DMS53 treated with DMSO at 0.1 percent for 48 hours (cell line): ENCODE measurements around the gene CPNE5.
"Not testable (repeated sequence)": the region's sequence is repeated elsewhere in the genome, so short reads cannot be mapped to it uniquely, and the experiment has no call there.

Source experiments
- DNase-seq: peaks from one replicate; lab custom pipeline; 2025; ENCODE audit not compliant: unreplicated experiment; lab: John Stamatoyannopoulos, UW

The CPNE5 gene

DNA sequence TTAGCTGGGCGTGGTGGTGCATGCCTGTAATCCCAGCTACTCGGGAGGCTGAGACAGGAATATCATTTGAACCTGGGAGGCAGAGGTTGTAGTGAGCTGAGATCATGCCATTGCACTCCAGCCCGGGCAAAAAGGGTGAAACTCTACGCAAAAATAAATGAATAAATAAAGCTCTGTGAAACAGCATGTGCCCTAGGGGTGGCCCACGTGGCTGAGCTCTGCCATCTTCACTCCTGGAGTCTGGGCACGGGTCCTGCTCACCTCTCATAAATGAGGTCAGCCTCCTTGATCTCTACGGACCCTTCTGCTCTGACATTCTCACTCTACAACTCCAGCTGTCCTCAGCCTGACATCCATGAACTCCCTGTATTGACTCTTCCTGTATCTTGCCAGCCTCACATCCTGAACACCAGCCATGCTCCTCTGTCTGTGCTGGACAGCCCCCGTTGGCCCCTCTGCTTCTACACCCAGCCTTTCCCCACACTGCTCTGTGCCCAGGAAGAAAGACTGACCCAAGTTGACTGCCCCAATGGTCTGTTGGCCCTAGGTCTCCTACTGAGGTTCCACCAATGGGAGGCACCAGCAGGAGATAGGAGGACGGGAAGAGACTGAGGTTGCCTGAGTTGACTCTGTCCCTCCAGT is 21.9 kb downstream of the CPNE5 start:
- DNase-seq = no peak

DNA sequence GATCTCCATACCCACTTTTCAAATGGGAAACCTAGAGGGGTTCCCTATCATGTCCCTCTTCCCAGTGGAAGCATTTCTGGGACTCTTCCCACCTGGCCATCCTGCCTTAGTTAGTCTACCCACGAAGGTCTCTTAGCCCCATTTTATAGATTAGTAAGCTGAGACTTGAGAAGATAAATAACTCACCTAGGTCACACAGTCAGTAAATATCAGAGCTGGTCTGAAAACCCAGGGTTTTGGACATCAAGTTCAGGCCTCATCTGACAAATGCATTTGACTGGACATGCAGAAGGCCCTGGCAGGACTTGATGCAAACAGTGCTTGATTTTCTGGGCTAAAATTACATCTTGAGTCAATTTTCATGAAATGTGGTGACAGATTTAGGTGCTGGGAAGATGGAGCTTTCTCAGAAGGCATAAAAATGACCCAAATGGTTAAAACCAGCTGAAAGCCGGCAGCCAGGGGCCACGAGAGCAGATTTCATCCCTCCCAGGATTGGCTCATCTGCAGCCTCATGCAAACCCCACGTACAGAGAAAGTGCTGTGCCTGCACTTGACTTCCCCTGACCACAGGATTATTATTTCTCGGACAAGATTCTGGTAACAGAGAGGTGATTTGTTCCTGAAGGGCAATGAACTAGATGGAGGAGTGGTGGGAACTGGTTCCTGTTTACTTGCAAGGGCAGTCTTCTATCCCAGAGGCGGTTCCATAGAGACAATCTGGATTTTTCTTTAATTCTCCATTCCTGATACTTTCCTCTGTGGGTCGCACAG is 23.1 kb downstream of the CPNE5 start:
- no peak for DNase-seq

DNA sequence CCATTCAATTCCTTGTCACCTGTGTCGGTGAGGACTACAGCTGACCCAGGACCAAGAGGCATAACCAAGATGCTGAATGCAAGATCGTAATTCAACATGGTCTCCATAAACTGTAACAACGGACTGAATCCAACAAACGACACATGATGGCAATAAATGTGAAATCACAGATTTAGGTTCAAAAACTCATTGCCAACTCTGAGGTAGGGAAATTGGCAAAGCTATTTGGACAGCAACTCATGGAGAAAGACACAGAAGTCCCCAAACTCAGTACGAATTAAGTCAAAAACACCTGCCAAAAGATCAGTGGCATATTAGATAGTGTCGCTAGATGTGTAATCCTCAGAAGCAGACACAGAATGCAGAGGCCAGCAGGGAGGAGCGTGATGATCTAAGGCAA is 25.0 kb downstream of the CPNE5 start:
- no peak for DNase-seq

DNA sequence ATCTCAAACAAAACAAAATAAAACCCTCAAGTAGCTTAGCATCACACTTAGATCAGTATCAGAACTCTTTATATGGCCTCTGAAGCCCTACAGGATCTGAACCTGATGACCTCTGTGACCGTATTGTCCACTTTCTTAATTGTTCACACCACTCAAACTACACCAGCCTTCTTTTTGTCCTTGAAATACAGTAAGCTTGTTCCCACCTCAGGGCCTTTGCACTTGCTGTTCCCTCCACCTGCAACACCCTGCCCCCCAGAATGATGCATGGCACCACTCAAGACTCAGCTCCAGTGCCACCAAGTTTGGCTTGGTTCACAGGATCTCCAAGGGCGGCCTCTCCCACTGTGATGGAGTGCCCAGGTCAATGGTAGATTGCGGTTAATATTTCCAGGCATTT is 25.7 kb downstream of the CPNE5 start:
- DNase-seq = no peak

DNA sequence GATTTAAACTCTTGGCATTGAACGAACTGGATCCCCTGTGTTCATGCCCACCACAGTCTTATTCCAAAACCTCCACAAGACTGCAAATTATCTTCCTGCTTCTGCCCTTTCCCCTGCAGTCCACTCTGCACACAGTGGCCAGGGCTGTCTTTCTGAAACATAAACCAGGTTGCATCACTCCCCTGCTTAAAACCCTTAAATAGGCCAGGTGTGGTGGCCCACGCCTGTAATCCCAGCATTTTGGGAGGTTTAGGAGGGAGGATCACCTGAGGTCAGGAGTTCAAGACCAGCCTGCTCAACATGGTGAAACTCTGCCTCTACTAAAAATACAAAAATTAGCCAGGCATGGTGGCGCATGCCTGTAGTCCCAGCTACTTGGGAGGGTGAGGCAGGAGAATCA is 26.2 kb downstream of the CPNE5 start:
- DNase-seq = not testable (repeated sequence)

DNA sequence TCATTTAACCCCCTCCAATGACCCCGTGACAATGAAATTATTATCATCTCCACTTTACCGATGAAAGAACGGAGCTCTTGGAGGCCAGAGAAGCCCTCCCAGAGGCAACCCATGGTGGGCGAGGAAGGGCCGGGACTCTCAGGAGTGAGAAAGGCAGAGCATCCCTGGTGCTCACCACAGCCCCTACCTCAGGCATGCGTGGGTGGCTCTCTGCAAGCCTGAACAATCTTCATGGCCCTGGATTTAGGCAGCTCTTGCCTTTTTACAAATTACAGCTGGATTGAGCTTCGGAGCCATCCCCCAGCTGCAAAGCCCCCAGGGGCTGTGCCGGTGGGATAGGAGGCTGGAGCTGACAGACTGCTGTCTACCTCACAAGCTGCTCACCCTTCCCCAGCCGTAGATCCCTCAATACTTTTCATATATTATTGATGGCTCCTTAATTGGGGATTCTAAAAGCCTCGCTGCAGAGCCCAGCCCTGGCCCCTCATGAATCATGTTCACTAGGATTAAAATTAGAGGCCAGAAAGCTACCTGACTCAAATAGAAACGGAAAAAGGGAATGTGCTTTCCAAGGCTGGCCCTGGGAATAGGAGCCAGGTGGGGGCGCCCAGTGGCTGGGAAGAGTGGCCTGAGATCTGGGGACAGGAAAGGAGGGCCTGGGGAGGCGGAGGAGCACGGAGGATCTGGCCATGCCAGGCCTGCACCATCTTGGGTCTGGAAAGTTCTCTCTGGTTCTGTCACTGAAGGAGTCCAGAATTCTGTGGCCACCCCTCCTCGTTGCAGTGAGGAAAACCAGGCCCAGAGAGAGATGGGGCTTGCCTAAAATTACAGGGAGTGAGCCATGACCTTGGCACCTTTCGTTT is 29.1 kb downstream of the CPNE5 start:
- no peak for DNase-seq

DNA sequence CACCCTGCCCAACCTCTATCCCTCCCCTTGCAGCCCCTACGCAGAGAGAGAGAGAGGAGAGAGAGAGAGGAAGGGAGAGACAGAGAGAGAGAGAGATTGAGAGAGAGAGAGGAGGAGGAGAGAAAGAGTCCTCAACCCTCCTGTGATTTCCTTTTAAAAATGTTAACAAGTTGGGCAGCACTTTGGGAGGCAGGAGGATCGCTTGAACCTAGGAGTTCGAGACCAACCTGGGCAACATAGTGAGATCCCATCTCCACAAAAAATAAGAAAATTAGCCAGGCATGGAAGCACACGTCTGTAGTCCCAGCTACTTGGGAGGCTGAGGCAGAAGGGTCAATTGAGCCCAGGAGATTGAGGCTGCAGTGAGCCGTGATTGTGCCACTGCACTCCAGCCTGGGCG is 30.1 kb downstream of the CPNE5 start:
- DNase-seq = no peak

DNA sequence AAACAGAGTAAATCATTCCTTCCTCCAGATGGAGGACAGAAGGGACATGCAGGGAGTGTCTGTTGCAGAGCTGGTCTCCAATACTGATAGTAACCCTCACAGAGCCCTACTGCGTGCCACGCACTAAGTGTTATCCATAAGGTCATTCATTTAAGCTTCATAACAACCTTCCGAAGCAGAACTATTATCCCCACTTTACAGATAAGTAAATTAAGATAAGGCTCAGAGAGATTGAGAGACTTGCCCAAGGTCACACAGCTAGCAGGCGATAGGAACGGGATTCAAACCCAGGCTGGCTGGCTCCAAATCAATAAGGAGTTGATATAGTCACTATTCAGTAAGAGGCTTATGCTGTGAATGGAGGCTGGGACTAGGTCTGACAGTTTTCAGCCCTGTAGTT is 30.6 kb downstream of the CPNE5 start:
- no peak for DNase-seq

DNA sequence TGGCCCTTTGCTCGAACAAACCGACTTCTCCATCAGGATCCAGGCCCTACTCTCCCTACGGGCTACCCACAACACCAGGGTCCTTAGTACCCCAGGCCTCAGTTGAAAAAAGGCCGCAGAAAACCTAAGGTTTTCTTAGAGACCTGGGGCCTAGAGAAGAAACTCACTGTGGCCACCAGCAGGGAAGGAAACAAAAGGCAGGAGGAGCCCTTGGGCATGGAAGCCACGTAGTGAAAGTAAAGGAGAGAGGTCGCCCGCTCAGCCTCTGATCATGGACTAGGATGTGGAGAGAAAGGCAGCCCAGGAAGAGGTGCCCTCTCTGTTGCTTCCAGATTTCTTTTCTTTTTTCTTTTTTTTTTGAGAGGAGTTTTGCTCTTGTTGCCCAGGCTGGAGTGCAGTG is 31.5 kb downstream of the CPNE5 start:
- DNase-seq = no peak

DNA sequence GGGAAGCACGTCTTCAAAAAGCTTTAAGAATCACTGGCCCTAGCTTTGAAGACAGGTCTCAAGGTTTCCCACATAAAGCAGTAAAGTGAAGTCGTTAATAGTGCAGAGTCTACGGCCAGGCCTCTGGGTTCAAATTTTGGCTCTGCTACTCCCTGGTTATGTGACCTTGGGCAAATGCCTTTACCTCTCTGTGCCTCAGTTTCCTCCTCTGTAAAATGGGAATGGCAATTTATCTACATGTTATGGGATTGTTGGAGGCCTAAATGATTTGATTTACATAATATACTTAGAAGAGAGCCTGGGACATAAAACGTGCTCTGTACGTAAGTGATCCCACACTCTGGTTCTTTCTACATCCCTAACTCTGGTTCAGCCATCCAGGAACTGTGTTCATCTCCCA is 32.1 kb downstream of the CPNE5 start:
- DNase-seq = no peak

DNA sequence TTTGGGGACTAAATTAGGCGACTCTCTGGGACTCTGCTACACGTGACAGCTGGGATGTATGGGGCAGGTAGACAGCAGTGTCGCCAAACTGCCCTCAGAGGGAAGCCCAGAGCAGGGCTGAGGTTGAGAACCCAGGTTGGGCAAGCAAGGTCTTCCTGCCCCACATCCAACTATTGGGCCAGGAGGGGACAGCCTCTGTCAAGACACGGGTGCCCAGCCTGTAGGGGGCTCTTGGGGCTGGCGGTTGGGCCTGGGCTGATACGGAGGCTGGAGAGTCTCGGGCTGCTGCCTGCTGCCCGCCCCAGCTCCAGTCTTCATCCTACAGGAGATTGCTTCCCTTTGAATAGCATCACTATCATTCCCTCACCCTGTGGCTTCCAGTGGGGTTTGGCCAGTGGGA is 33.3 kb downstream of the CPNE5 start:
- DNase-seq = no peak

DNA sequence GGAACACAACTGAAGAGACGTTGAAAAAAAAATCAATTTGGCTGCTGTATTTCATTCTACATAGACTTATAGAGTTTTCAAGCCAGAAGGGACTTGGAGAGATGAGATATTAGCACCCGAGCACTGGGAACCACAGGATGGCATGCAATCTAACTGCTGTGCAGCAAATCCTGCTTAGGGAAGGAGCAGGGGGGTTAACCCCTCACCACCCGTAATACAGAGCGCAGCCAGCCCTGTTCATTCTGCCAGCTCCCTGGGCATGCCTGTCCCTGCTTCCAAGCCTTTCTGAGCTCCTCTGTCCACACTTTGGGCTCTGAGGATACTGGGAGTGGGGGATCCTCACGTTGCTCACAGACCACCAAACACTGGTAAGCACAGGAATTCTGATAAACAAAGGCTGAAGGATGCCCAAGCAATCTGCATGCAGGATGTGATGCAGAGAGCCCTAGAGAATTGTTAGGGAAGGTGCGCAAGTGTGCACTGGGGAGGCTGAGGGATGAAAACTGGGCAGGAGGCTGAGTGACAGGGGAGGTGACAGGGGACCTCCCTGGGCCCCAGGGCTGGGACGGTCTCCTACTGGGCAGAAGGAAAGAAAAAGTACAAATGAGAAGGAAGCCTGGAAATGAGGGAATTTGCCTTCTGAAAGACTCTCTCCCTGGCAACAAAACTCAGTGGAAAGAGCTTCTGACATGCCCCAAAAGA is 34.0 kb downstream of the CPNE5 start:
- DNase-seq = no peak

DNA sequence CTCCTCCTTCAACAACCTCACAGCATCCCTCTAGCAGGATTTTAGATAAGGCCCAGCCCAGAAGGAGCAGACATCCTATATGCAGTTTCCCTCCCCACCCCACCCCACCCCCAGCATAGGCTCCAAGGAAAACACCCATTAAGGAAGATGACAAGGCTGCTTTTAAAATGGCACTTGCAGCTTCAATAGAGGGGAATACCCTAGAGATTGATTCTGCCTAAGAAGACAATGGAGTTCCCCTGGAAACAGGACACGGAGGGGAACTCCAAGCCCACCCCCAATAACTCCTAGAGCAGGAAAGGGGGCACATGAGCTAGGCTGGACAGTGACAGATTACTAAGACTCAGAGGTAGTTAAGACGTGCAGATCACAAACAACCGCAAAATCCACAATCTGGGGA is 34.7 kb downstream of the CPNE5 start:
- no peak for DNase-seq

DNA sequence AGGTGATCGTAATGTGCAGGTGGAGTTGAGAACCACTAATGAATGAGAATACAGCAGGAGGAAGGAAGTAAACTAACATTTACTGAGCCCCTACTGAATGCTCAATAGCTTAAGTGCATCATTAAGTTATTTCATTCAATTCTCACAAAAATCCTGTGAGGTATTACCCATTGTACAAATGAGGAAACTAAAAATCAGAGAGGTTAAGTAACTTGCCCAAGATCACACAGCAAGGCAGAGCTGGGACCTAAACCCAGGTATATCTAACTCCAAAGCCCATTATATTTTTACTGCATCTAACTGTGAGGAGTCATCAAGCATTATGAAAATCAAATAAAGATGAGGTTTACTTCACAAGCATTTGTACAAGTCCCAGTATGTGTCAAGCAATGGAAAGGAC is 35.3 kb downstream of the CPNE5 start:
- no peak for DNase-seq

DNA sequence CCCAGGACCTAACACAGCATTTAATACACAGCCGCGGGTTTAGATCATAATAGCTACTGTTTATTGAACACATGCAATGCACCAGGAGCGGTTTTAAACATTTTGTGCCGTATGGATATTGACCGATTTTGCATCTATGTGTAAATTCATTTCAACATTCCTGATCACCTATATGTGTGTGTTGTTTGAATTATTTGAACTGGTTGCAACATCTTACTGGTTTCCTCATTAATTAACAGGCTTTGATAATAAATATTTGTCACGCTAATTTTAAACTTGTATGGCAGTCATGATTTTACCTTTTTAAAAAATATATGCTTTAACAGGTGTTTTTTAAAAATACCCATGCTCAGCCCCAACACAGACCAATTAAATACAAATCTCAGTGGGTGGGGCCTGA is 35.8 kb downstream of the CPNE5 start:
- DNase-seq = no peak

DNA sequence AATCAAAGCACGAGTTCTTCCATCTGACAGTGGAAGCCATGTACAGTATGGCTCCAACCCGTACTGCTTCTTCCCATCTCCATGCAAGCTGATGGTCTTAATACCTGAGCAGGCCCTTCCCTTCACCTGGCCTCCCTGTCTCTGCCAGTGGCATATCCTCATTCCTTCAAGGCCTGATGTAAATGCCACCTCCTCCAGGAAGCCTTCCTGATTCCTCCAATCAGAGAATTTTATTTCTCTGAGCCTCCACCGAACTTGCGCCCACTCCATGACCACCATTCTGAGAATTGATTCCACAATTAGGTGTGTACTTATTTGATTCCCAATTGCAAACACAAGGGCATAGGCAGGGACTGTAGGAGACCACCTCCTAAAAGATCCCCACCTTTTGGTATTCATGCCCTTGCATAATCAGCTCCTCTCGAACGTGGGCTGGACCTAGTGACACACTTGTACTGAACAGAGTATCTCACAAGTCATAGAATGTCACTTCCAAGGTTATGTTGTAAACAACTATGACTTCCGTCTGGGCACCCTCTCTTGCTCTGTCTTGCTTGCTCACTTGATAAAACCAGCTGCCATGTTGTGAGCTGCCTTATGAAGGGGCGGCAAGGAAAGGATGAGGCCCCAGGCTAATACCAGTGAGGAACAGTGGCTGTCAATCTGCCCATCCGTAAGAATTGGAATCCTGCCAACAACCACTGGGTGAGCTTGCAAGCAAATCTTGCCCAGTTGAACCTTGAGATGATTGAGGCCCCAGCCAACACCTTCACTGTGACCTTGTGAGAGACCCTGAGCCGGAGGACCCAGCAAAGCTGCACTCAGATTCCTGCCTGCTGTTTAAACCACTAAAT is 38.8 kb downstream of the CPNE5 start:
- DNase-seq = no peak

DNA sequence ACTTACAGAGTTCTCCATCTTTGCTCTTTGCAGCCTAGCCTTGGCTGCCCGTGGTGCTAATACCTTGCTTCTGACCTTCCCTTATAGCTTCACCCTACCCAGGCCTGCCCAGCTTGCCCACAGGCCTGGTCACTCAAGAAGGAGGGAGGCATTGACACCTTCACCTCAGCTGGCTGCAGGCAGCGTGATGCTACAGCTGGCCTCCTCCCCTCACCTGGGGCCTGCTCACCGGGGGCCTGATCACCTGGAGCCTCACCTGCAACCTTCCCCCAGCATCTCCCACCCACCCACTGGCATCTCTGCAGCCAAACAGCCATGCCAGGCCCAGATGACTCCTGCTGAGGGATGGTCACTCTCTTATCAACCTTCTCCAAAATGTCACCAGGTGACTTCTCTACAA is 40.4 kb downstream of the CPNE5 start:
- DNase-seq = no peak

DNA sequence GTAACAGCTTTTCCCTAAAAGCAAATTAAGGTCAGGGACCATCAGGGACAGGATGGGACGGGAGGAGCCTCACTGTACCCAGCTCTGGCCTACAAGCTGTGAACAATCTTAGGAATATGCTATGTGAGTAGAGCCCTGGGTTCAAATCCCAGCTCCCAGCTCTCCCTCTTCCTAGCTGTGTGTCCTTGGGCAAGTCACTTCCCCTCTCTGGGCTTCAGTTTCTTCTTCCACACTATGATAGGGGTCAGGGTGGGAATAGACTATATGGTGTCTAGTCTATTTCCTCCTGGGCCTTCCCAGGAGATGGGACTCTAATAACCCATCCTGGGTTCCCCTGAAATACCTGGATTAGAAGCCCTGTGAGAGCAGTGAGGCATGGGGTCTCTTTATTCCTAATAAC is 41.6 kb downstream of the CPNE5 start:
- no peak for DNase-seq

DNA sequence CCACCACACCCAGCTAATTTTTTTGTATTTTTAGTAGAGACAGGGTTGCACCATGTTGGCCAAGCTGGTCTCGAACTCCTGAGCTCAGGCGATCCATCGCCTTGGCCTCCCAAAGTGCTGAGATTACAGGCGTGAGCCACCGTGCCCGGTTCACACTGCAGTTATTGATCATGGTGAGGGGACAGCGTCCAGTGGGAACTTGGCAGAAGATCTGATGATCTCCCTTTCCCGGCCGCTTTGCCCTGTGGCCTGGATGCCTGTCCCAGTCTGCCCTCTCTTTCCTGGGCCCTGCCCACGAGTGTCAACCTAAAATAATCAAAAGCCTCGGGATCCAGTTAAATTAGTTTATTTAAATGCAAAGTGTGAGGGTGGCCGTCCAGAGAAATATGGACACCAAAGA is 42.2 kb downstream of the CPNE5 start:
- no peak for DNase-seq

DNA sequence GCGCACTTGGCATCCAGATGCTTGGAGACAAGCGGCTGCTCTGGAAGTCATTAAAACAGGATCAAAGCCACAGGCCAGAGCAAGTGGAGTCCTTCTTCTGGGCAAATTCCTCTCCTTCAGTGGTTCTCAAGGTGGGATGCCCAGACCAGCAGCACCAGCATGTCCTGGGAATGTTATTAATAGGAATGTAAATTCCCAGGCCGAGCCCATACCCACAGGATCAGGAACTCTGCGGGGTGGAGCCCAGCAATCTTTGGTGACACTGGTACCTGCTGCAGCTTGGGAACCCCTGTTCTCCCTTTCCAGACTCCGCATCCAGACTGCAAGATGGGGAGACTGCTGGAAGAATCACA is 44.6 kb downstream of the CPNE5 start:
- no peak for DNase-seq
